DND-41 (cell line): Measurements from ENCODE around the gene TMEM39B.

Experiments
- EZH2 ChIP-seq: IDR thresholded peaks from 3 replicates; pipeline ENCODE4 v1.6.1; 2012; ENCODE audit warnings: borderline replicate concordance, low read depth, mild to moderate bottlenecking, moderate library complexity, low read length, inconsistent platforms; ENCODE audit not compliant: severe bottlenecking
- TF ChIP-seq, protein P1 (sequence below): IDR thresholded peaks from 2 replicates; pipeline ENCODE4 v1.5.1; 2012; ENCODE audit warnings: borderline replicate concordance, low read length, moderate library complexity, mild to moderate bottlenecking; ENCODE audit not compliant: poor library complexity, severe bottlenecking; ENCODE audit errors: extremely low read depth

DNA sequence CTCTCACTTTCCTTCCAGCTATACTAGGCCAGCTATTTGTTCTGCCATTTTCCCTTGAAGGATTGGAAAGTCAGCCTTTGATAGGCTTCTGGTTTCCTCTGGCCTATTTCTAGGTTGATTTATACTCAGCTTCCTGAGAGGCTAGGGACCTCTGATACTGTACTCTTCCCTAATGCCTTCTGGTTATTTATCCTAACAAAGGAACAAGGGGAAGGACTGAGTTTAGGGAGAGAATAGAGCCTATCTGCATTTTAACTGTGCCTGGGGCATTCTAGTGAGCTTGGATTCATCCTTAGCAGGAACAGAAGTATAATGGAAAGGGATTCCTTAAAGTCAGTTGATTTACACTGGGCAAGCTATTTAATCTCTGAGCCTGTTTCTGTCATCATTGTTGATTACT is 11.8 kb upstream of the TMEM39B start:
- TF ChIP-seq, protein P1, sequence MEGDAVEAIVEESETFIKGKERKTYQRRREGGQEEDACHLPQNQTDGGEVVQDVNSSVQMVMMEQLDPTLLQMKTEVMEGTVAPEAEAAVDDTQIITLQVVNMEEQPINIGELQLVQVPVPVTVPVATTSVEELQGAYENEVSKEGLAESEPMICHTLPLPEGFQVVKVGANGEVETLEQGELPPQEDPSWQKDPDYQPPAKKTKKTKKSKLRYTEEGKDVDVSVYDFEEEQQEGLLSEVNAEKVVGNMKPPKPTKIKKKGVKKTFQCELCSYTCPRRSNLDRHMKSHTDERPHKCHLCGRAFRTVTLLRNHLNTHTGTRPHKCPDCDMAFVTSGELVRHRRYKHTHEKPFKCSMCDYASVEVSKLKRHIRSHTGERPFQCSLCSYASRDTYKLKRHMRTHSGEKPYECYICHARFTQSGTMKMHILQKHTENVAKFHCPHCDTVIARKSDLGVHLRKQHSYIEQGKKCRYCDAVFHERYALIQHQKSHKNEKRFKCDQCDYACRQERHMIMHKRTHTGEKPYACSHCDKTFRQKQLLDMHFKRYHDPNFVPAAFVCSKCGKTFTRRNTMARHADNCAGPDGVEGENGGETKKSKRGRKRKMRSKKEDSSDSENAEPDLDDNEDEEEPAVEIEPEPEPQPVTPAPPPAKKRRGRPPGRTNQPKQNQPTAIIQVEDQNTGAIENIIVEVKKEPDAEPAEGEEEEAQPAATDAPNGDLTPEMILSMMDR: no peak
- no peak for TF ChIP-seq EZH2
